GM18951 (cell line): ENCODE results near the gene LCT.

Experiments
- POLR2A ChIP-seq: IDR thresholded peaks from 4 replicates; pipeline ENCODE4 v1.6.1; 2011; ENCODE audit warnings: mild to moderate bottlenecking; ENCODE audit not compliant: insufficient read length, insufficient read depth; ENCODE audit errors: extremely low read depth
- in situ Hi-C: fragments of 300-500 bp; cut with MboI; formaldehyde crosslinking; loops from one replicate; pipeline ENCODE4 v1.12.0; 2022; ENCODE audit warnings: low sequenced_read_pairs, mixed read lengths, inconsistent platforms; ENCODE audit not compliant: unreplicated experiment

The LCT gene

GRCh38 chr2:135773917-135774316, 63.1 kb downstream of the LCT start:
- in situ Hi-C loops, result no loop called here
- TF ChIP-seq POLR2A, result no peak

- in situ Hi-C loops, result no loop called here
- TF ChIP-seq POLR2A, result no peak
These were observed 63.7 kb downstream of the LCT start for GRCh38 chr2:135773319-135773718.

- in situ Hi-C loops, result no loop called here
- TF ChIP-seq POLR2A, result no peak
These were observed 68.1 kb downstream of the LCT start for GRCh38 chr2:135768863-135769262.

DNA sequence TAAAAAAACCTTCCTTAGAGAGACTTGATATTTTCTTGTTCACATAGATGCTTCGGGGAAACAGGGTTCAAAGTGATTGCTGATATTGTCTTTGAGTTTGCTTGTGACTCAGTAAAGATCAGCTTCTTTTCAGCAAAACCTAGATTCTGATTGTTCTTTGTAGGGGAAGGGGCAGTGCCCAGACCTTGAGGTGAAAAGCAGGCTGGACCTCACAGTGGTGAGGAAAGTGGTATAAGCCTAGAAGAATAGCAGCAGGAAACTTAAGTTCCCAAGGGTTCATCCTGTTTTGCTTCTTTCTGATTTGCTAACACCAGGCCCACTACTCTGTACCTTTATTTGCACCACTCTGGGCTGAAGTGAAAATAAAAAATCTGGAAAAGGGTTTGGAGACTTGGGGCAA, 74.5 kb downstream of the LCT start:
- TF ChIP-seq POLR2A, result no peak
- in situ Hi-C loops, result no loop called here

- in situ Hi-C loops, result no loop called here
- no peak for TF ChIP-seq POLR2A
These were observed 75.0 kb downstream of the LCT start for GRCh38 chr2:135762022-135762421.

DNA sequence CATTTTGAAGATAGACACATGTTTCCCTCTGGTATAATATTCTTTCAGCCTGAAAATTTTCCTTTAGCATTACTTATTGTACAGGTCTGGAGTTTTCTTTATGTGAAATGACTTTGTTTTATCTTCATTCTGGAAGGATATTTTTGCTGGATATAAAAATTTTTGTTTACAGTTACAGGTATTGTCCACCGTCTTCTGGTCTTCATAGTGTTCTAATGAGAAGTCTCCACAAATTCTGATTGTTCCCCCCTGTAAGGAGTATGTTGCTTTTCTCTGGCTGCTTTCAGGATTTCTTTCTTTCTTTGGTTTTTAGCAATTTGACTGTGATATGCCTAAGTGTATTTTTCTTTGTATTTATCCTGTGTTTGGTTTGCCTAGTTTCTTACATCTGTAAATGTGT, 80.3 kb downstream of the LCT start:
- no peak for TF ChIP-seq POLR2A
- in situ Hi-C loops, result no loop called here

DNA sequence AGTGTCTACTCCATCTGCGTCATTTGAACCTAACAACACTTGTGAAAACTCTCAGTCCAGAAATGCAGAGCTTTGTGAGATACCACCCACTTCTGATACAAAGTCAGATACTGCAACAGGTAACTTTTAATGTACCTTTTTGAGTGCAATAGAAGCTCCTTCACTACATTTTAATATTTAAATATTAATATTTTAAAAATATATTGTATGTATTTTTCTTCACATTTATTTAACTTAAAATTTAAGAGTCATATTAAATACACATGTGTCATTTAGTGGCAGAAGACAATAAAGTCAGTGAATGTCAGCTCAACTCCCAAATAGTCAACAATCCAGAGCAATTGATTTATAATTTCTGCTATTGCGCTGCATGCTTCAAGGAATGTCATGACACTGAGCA, 81.4 kb downstream of the LCT start:
- no peak for TF ChIP-seq POLR2A
- in situ Hi-C loops, result no loop called here

GRCh38 chr2:135745545-135745944, 91.4 kb downstream of the LCT start:
- in situ Hi-C loops, result no loop called here
- TF ChIP-seq POLR2A, result no peak

DNA sequence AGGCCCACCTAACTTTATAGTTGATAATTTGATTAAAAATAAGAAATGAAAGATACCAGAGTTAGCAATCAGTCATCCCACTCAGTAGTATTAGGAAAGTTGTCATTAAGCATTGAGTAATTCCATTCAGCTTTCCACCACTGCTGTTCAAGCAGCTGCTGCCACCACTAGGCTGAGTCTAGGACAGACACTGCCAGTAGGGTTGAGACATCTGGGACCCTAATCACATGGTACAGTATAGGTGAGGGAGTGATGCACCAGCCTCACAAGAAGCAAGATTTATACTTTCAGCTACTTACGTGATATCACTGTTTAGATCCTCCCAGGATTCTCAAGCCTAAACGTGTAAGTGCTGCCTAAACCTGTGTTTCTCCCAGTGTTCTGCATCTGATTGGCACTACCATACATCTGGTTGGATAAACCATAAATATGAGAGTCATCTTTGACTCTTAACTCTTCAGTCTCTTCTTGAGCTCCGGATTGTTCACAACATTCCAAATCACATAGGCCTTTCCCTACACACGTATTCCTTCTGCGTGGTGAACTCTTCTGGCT, 92.1 kb downstream of the LCT start:
- in situ Hi-C loops, result no loop called here
- no peak for TF ChIP-seq POLR2A

- in situ Hi-C loops, result no loop called here
- no peak for TF ChIP-seq POLR2A
These were observed 93.1 kb downstream of the LCT start for GRCh38 chr2:135743860-135744259.

GRCh38 chr2:135742325-135742757, 94.6 kb downstream of the LCT start:
- in situ Hi-C loops, result no loop called here
- peak; percentile 18 for TF ChIP-seq POLR2A

DNA sequence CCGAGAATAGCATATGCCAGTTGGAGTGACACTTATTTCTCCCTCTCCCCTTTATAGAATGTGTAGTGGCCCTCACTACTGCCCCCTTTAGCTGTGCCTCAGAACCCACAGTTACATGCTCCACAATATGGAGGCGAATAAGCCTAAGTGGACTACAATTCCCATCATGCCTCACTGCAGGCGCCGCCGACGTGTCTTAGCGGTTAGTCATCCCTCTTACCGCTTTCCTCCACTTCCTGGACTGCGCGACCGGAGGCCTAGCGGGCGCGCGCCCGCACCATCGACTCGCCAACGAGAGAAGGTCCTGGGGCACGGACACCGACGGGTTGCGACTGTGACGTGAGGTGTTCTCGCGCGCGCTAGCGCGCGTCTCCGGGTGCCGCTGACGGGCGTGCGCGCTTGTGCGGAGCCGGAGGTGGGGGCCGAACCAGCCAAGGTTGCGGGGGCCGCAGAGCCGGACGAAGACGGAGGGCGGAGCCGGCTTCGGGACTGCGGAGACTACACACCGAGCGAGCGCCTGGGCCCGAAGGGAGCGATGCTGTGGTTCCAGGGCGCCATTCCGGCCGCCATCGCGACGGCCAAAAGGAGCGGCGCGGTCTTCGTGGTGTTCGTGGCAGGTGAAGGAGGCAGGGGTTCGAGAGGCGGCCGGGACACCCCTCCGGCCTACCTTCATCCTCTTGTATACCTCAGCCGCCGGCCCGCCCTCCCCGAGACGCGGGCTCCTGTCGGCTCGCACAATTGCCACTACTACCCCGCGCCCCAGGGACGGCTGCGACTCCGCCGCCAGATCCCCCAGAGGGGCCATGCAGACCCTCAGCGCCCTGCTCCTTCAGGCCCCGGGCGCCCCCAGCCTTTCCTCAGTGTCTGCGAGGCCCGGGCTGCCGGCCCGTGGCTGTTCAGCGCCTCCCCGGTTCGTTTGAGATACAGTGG, 95.3 kb downstream of the LCT start, which contains the start of gene UBXN4:
UBXN4 (plus strand) TSS at position 461 of the 930 bp plus-strand sequence; CDS start at position 536, 75 bp downstream.
- in situ Hi-C loops, result no loop called here
- TF ChIP-seq POLR2A, result peak; percentile 89

- in situ Hi-C loops, result no loop called here
These were observed 96.0 kb downstream of the LCT start for GRCh38 chr2:135741043-135741394.

GRCh38 chr2:135740206-135740605, 96.8 kb downstream of the LCT start:
- no peak for TF ChIP-seq POLR2A
- in situ Hi-C loops, result no loop called here

More at GRCh38 chr2:135741043-135741394, 96.0 kb downstream of the LCT start:
- TF ChIP-seq POLR2A, result no peak
